Mononuclear cell (primary cell): ENCODE data around the gene TTC8. TPM values are rescaled to one million over a fixed set of nuclear protein-coding genes. Genes with fewer than 3 reads are reported as not detected.
"Not testable (repeated sequence)": the region's sequence is repeated elsewhere in the genome, so short reads cannot be mapped to it uniquely, and the experiment has no call there.

Source experiments
- H3K27me3 ChIP-seq: 2 replicates; pipeline ENCODE4 v1.6.0; 2011; ENCODE audit warnings: low read length, control low read depth; ENCODE audit not compliant: insufficient read depth
- H3K4me1 ChIP-seq: 2 replicates; pipeline ENCODE4 v1.5.1; 2011; ENCODE audit warnings: mild to moderate bottlenecking, low read length, control low read depth; ENCODE audit not compliant: insufficient read depth
- H3K4me3 ChIP-seq: 2 replicates; pipeline ENCODE4 v1.5.1; 2011; ENCODE audit warnings: mild to moderate bottlenecking, low read length, moderate library complexity
- H3K9me3 ChIP-seq: 2 replicates; pipeline ENCODE4 v1.5.1; 2011; ENCODE audit warnings: low read depth, mild to moderate bottlenecking, control low read depth, low read length
- total RNA-seq: library from RNA; depleted of rRNA; stranded (reverse); fragments of >200 nt; gene quantifications from one replicate; pipeline ENCODE4 v1.2.3, GENCODE V29; 2012

Gene TTC8
- total RNA-seq, 1 donor: 2.0 TPM

GRCh38 chr14:88838015-88838414 lies 13.6 kb downstream of the TTC8 start:
- no peaks in the 10 kb centered on the region for H3K9me3 ChIP-seq
- no peak overlapping the region for H3K4me3 ChIP-seq
- H3K4me1 ChIP-seq: no peaks in the 10 kb centered on the region
- H3K27me3 ChIP-seq: no peaks in the 10 kb centered on the region

GRCh38 chr14:88840926-88841325 lies 16.5 kb downstream of the TTC8 start:
- Histone ChIP-seq H3K4me1 (no peaks in the 10 kb centered on the region), H3K9me3 (no peaks in the 10 kb centered on the region), H3K4me3 (no peak overlapping the region), H3K27me3 (no peaks in the 10 kb centered on the region)

- H3K9me3 ChIP-seq: no peaks in the 10 kb centered on the region
- H3K4me1 ChIP-seq: no peaks in the 10 kb centered on the region
- H3K4me3 ChIP-seq: no peak overlapping the region
- no peaks in the 10 kb centered on the region for H3K27me3 ChIP-seq
Observed at GRCh38 chr14:88841741-88842140, 17.3 kb downstream of the TTC8 start.

GRCh38 chr14:88842414-88842813 lies 18.0 kb downstream of the TTC8 start:
- Histone ChIP-seq H3K9me3 (no peaks in the 10 kb centered on the region), H3K27me3 (no peaks in the 10 kb centered on the region), H3K4me1 (no peaks in the 10 kb centered on the region), H3K4me3 (no peak overlapping the region)

GRCh38 chr14:88844980-88845491 lies 20.6 kb downstream of the TTC8 start:
- no peaks in the 10 kb centered on the region for H3K9me3 ChIP-seq
- no peak overlapping the region for H3K4me3 ChIP-seq
- no peaks in the 10 kb centered on the region for H3K27me3 ChIP-seq
- H3K4me1 ChIP-seq: no peaks in the 10 kb centered on the region

- Histone ChIP-seq H3K9me3 (no peaks in the 10 kb centered on the region), H3K4me3 (no peak overlapping the region), H3K4me1 (no peaks in the 10 kb centered on the region), H3K27me3 (no peaks in the 10 kb centered on the region)
Observed at GRCh38 chr14:88848571-88848970, 24.1 kb downstream of the TTC8 start.

- H3K27me3 ChIP-seq: no peaks in the 10 kb centered on the region
- H3K4me1 ChIP-seq: no peaks in the 10 kb centered on the region
- no peak overlapping the region for H3K4me3 ChIP-seq
- no peaks in the 10 kb centered on the region for H3K9me3 ChIP-seq
Observed at GRCh38 chr14:88849716-88850115, 25.3 kb downstream of the TTC8 start.

GRCh38 chr14:88851587-88851986 lies 27.1 kb downstream of the TTC8 start:
- Histone ChIP-seq H3K27me3 (no peaks in the 10 kb centered on the region), H3K4me1 (no peaks in the 10 kb centered on the region), H3K4me3 (no peak overlapping the region), H3K9me3 (no peaks in the 10 kb centered on the region)

GRCh38 chr14:88852632-88853031 lies 28.2 kb downstream of the TTC8 start:
- Histone ChIP-seq H3K27me3 (no peaks in the 10 kb centered on the region), H3K9me3 (no peaks in the 10 kb centered on the region), H3K4me1 (no peaks in the 10 kb centered on the region), H3K4me3 (no peak overlapping the region)

GRCh38 chr14:88853129-88853528 lies 28.7 kb downstream of the TTC8 start:
- no peak overlapping the region for H3K4me3 ChIP-seq

GRCh38 chr14:88856786-88857366 lies 32.4 kb downstream of the TTC8 start:
- no peaks in the 10 kb centered on the region for H3K4me1 ChIP-seq
- H3K27me3 ChIP-seq: no peaks in the 10 kb centered on the region
- H3K9me3 ChIP-seq: no peaks in the 10 kb centered on the region
- H3K4me3 ChIP-seq: no peak overlapping the region

More at GRCh38 chr14:88853129-88853528, 28.7 kb downstream of the TTC8 start:
- Histone ChIP-seq H3K4me1 (no peaks in the 10 kb centered on the region), H3K27me3 (no peaks in the 10 kb centered on the region), H3K9me3 (no peaks in the 10 kb centered on the region)

GRCh38 chr14:88857861-88858260 lies 33.4 kb downstream of the TTC8 start:
- H3K27me3 ChIP-seq, H3K4me1 ChIP-seq, H3K4me3 ChIP-seq, H3K9me3 ChIP-seq: not testable (repeated sequence)

- H3K4me1 ChIP-seq, H3K4me3 ChIP-seq, H3K9me3 ChIP-seq, H3K27me3 ChIP-seq: not testable (repeated sequence)
Observed at GRCh38 chr14:88859118-88859517, 34.7 kb downstream of the TTC8 start.

GRCh38 chr14:88863167-88863566 lies 38.7 kb downstream of the TTC8 start:
- H3K27me3 ChIP-seq: no peaks in the 10 kb centered on the region
- no peaks in the 10 kb centered on the region for H3K4me1 ChIP-seq
- H3K9me3 ChIP-seq: no peaks in the 10 kb centered on the region
- no peak overlapping the region for H3K4me3 ChIP-seq

- Histone ChIP-seq H3K9me3 (no peaks in the 10 kb centered on the region), H3K4me1 (no peaks in the 10 kb centered on the region), H3K4me3 (no peak overlapping the region), H3K27me3 (no peaks in the 10 kb centered on the region)
Observed at GRCh38 chr14:88864198-88864597, 39.7 kb downstream of the TTC8 start.

GRCh38 chr14:88866305-88866704 lies 41.9 kb downstream of the TTC8 start:
- Histone ChIP-seq H3K27me3 (no peaks in the 10 kb centered on the region), H3K4me1 (no peaks in the 10 kb centered on the region), H3K9me3 (no peaks in the 10 kb centered on the region), H3K4me3 (no peak overlapping the region)
